ENCODE results near the gene AMT.
A peak's percentile ranks its signal among the peaks of the same experiment; 100 is the strongest.
"Not testable (repeated sequence)": the region's sequence is repeated elsewhere in the genome, so short reads cannot be mapped to it uniquely, and the experiment has no call there.

AMT gene

DNA sequence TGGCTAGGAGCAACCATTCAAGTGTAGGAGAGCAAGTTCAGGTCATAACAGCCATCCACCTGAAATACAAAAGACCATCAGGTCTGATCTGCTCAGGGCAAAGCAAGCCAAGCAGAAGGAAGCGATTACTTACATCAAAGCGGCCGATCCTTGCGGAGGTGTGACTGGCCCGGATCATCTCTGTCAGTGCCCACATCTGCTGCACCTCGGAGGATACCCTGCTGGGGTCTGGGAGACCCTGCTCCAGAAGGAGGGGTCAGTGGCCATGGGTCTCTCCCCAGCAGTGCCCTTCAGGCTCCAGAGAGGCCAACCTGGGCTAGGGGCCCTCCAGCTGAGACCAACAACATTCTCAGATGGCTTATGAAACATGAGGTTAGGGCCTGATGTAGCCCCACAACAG is 2.5 kb upstream of the AMT start:
- DNase-seq (ENCODE audit: low read depth, low spot score), result no peak

DNA sequence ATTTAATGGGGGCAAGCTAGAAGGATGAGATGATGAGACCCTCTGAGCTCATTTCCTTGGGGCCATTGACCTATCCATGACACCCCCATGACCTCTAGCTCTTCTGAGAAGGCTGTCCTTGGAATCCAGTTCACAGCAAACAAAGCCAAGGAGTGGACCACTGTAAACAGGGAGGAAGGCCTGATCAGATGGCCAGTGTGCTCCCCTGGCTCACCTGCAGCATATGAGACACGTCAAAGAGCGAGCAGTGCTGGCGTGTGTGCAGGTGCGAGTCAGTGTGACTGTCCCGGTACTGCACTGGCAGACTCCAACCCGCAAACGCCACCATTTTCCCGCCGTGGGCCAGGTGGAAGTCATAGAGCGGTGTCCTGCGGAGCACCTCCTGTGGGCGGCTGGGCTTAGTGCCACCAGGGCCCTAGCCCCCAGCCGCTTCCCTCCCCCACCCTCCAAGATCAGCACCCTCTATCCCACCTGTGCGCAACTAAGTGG is 339 bp downstream of the AMT start:
- no peak for DNase-seq (ENCODE audit: low read depth, low spot score)

DNA sequence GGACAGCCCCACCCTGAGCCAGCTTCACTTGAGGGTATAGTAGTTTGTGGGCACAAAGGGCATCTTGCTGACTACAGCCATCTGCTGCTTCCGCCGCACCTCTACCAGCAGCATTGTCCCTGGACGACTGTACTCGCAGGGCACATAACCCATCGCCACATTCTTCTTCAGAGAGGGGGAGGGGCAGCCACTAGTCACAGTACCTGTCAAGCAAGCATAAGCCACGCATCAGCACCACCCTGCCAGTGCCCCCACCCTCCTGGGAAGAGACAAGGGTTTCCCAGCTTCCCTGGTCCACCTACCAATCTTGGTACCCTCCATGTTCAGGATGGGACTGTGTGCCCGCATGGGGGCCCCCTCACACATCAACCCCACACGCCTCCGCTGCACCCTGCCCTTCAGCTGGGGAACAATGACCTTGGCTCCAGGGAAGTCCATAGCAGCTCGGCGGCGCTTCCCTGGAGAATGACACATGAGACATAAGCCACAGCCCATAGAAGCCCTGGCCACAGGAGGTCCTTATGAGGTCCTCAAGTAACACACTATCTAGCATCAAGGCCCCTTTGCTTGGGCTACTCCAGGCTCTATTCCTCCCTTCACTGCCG is 4.7 kb downstream of the AMT start:
- DNase-seq (ENCODE audit: low read depth, low spot score), result no peak

DNA sequence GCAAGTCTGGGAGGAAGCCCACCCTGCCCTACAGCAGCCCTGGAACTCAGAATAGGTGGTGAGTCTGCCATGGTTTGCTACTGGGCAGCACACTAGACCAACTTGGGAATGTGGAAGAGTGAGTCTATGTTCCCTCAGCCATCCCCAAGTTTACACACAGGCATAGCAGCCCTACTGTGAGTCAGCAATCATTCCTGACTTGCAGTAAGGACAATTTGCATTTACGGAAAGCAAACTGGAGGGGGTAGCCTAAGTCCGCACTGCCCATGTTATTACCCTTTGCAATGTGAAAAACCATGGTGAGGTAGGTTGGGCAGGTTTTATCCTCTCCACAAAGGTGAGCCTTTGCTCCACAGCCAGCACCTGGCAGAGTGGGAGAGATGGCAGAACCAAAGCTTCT is 5.4 kb downstream of the AMT start:
- no peak for DNase-seq (ENCODE audit: low read depth, low spot score)

DNA sequence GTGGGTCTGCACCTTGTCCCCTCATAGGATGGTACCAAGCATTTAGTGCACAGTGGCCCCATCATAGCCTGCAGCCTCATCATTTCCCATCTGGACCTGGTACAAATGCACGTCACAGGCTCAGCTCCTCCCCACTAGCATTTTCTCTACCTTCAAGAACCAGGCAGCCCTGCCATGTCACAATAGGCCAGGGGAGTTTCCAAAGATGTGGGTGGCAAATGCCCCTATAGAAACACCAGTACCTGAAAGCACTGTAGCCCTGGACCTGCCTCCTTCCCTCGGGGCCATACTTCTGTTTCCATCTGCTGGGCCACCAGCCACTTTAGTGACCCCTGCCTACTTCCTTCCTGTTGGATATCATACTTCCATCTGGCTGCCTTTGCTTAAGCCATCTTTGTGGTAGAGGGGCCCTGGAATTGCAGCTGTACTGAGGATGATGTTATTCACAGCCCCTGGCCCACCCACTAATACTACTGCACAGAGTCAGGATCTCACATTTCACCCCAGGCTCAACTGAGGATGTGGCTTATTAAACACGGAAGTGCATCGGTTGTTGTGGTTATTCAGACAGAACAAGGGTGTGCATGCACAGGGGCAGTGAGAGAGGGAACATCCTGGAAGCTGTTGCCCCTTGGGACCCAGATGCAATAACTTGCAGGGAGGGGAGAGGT is 6.2 kb downstream of the AMT start:
- peak; percentile 21 for DNase-seq (ENCODE audit: low read depth, low spot score)

DNA sequence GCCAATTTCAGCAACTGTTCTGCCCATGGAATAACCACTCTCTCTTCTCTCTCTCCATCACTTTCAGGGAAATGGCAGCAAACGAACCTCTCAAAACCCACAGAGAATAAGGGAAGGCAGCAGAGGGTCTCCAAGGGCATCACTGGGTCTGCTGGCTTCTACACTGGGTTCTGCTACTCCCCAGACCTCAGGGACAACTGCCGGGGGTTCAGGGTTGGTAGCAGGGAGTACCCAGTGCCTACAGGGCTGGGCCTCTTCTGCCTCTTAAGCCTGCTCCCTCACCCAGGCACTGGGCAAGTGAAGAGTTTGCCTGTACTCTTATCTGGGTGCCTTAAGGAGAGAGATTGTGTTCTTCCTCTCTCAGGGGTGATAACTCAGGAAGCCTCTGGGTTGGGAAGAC is 7.5 kb downstream of the AMT start:
- no peak for DNase-seq (ENCODE audit: low read depth, low spot score)

DNA sequence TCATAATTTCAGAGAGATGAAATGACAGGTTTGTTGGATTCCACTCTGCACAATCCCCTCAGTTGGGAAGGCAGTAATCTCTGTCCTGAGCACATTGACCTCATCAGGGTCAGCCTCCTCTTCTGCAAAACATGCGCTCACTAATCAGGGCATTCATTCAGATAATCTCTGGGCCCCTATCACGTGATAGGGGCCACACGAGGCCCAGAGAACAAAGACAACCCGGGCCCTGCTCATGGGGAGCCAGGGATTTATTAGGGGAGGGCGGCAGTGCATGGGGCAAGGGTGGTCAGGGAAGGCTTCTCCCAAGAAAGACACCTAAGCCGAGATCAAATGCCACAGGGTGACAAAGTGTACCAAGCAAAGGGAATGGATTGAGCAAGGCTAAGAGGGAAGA is 8.9 kb downstream of the AMT start:
- no peak for DNase-seq (ENCODE audit: low read depth, low spot score)

DNA sequence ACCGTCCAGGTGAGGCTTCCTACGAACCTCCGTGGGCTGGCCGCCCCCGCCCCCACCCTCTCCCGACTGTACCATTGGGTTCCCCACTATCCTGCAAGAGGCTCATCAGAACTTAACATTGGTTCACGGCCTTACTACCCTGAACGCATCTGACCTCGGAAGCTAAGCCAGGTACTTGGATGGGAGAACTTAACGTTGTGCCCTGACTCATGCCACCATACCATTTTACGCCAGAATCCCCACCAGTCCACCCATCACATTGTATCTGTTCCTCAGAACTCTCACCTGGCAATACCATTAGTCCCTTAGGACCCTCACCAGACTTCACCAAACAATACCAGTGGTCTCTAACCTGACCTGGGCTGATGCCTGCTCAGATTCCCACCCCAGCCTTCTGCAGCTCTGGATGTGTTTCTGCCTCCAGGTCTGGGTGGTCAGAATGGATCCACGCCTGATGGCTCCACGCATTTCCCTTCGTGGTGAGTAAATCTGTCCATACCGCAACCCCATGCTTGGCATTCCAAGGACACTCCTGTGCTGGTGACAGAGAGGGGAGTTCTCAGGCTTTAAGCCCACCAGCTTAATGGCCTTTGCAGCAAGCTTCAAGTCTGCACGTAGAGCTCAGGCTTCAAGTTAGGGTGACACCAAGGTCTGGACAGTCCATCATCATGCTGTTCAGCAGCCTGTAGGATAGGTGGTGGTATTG is 9.5 kb downstream of the AMT start:
- DNase-seq (ENCODE audit: low read depth, low spot score), result no peak

DNA sequence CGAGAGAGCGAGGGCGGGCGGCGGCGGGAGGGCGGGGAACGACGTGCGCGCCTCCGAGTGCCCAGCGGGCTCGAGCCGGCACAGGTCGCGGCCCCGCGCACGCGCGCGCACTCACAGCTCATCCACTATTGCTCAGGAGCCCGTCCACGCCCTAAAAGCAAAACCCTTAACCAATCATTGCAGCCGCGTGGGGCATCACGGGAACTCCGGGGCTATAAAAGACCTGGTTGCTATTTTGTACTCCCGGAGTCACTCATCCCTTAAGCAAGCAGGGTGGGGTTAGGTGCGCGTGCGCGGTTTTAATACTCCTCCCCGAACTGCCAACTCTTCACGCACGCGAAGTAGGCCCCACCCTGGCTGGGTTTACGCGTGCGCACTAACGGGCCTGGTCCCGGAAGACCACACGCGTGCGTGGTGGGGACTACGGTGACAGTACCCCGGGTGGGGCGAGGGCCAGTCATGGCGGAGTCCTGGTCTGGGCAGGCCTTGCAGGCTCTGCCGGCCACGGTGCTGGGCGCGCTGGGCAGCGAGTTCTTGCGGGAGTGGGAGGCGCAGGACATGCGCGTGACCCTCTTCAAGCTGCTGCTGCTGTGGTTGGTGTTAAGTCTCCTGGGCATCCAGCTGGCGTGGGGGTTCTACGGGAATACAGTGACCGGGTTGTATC is 10.2 kb downstream of the AMT start, which contains the start of the genes RHOA and TCTA:
TSS of gene RHOA (minus strand) at position 9 of the 664 bp plus-strand sequence. CDS start 36,387 bp downstream, outside the sequence.
TSS of gene TCTA (plus strand) at position 456 of the 664 bp plus-strand sequence. CDS start at position 460, 4 bp downstream.
- peak; percentile 94 for DNase-seq (ENCODE audit: low read depth, low spot score)

DNA sequence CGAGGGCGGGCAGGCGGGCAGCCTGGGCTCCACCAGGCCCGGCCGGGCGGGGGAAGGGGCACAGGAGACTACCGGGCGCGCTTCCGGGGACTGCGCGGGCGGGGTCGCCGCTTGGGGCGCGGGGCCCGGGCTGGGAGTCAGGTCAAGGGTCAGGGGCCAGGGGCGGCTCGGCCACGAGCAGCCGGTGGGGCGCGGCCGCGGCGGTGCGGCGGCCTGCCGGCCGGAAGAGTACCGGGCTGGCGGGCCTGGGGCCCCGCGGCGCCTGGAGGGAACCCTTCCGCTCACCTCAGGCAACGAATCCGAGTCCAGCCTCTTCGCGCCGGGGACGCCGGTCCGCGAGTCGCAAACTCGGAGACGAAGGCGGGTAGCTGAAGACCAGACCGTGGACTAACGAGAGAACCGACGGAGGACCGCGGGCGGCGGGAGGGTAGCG is 10.7 kb downstream of the AMT start:
- peak; percentile 3 for DNase-seq (ENCODE audit: low read depth, low spot score)

DNA sequence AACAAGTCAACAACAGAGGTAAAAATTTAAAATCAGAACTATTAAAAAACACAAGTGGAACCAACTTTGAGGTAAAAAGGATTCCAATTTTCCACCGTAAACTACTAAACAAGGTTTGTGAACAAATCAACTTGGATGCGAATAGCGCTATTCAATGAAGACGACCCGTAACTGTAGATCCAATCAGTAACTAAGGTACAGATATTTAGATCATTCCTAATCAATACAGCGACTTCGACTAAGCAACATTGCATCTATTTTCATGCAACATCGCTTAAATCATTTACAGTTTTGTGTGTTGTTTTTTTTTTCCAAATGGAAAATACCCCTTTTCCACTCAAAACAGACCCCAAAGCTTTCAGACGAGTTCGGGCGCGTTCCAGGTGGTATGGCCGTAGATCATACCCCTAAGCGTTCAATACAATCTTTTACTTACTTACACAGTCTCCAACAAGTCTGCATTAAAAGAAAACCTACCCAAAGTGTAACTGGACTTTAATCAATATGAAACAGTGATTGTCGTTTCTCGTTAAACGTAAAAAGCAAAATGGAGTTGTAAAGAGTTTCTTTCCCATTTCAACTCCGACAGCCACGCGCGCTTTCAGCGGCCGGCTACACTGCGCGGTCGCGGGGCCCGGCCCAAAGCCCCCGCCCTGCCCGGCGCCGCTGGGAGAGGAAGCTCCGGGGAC is 11.3 kb downstream of the AMT start:
- no peak for DNase-seq (ENCODE audit: low read depth, low spot score)

DNA sequence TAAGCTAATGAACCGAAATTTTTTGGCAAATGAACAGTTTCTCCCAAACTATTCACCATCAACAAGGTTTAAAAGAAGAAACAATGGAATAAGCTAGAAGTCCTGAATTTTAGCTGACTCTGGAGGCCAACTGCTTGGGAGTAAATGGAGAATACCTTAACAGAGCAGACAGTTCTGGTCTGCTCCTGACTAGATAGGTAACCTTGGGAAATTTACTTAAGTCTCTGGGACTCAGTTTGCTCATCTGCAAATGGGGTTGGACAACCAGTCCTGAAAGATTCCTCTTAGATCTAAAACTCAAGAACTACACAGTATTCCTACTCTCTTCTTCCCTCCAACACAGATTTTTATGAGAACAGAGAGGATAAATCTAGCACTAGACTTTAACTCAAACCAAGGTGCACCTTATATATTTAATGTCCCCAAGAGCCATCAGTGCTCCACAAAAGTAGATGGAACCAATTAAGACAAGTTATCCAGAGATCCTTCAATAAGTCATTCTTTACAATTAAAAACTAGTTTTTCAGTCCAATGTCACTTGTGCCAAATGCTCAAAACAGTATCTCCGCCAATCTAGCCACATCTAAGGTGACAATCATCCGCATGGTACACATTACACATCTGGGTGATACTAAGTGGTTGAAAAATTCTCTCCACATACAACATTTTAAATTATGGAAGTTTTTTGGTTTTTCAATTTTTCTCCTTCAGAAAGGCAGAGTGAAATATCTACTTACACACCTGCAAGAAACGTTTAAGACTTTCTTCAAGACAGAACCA is 12.0 kb downstream of the AMT start:
- DNase-seq (ENCODE audit: low read depth, low spot score), result no peak

DNA sequence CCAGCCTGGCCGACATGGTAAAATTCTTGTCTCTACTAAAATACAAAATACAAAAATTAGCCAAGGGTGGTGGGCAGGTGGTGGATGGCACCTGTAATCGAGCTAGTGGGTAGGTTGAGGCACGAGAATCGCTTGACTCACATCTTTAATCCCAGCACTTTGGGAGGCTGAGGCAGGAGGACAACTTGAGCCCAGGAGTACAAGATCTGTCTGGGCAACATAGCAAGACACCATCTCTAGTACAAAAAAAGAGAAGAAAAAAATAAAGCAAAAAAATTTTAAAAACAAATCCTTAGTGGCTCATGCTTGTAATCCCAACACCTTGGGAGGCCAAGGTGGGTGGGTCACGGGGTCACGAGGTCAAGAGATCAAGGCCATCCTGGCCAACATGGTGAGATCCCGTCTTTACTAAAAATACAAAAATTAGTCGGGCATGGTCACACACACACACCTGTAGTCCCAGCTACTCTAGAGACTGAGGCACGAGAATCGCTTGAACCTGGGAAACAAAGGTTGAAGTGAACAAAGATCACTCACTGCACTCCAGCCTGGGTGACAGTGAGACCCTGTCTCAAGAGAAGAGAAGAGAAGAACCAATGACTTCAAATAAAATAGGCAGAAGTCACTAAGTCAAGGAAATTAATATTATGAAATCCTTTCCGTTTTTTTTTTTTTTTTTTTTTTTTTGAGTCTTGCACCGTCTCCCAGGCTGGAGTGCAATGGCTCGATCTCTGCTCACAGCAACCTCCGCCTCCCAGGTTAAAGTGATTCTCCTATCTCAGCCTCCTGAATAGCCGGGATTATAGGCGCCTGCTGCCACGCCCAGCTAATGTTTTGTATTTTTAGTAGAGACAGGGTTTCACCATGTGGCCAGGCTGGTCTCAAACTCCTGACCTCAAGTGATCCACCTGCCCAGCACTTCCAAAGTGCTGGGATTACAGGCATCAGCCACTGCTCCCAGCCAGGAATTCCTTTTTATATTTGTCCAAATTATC is 15.4 kb downstream of the AMT start:
- DNase-seq (ENCODE audit: low read depth, low spot score), result no peak

DNA sequence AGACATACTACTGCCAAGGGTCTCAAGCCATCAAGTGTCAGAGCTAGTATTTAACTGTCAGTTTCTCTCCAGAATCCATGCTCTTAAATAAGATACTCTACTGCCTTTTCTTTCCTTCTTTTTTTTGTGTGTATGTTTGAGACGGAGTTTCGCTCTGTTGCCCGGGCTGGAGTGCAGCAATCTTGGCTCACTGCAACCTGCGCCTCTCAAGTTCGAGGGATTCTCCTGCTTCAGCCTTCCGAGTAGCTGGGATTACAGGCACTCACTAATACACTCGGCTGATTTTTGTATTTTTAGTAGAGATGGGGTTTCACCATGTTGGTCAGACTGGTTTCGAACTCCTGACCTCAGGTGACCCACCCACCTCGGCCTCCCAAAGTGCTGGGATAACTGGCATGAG is 16.7 kb downstream of the AMT start:
- DNase-seq (ENCODE audit: low read depth, low spot score), result not testable (repeated sequence)

DNA sequence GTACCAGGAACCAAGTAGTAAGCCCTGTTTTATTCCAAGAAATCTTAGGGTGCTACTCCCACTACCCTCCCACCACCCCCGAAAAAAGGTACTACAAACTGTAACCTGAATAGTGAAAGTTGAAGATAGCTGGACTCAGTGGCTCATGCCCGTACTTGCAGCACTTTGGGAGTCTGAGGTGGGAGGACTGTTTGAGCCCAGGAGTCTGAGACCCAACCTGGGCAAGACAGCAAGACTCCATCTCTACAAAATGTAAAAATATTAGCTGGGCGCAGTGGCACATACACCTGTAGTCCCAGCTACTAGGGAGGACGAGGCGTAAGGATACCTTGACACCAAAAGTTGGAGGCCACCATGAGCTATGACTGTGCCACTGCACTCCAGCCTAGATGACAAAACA is 18.4 kb downstream of the AMT start:
- DNase-seq (ENCODE audit: low read depth, low spot score), result no peak

DNA sequence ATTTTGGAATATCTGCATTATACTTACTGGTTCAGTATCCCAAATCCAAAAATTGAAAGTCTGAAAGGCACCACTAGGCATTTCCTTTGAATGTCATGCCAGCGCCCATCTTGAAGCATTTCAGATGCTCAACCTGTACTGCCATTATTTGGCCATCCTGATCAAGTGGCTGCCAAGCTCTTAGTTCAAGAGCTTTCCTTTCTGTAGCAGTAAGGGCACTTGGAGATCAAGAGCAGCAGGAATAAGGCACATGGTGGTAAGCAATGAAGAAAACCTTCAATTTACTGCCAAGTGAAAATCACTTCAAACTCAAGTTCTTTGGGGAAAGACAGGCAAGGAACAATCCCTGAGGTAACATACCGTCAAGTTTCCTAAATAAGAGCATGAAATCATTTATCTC is 20.5 kb downstream of the AMT start:
- DNase-seq (ENCODE audit: low read depth, low spot score), result no peak

DNA sequence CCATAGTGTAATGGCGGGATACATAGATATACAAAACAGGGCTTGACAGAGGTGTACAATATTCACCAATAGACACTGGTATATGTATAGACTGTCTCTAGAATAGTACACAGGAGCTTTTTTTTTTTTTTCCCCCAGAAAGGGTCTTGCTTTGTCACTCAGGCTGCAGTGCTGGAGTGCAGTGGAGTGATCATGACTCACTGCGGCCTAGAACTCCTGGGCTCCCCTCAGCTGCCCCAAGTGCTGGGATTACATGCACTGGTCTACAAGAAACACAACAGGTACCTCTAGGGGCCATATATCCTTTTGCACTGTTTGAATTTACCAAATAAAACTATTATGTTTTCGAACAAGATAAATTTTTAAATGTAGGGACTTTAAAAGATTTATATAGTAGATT is 22.8 kb downstream of the AMT start:
- no peak for DNase-seq (ENCODE audit: low read depth, low spot score)

DNA sequence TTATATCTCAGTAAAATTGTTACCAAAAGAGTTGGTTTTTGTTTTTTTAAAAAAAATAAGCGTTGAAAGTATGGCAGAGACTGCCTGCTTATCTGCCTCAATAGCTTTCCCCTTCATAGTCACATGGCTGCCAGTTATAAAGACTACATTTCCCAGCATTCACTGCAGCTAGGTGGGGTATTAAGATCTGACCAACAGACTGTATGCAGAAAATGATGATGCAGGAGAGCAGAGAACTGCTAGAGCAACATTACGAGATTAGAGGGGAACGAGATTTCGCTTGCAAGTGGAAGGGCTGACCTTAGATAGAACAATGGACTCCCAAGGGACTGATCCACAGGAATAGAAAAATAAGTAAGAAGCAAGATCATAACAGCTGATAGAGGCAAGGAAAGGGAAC is 24.8 kb downstream of the AMT start:
- DNase-seq (ENCODE audit: low read depth, low spot score), result no peak

DNA sequence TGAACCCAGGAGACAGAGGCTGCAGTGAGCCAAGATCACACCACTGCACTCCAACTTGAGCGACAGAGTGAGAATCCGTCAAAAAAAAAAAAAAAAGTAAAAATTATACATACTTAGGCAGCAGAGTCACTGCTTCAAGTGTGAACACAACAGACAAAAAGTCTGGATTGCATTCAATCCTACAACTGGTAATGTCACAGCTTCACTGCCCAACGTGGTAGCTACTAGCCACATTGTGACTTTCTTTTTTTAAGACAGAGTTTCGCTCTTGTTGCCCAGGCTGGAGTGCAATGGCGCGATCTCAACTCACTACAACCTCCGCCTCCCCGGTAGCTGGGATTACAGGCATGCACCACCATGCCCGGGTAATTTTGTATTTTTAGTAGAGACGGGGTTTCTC is 31.0 kb downstream of the AMT start:
- DNase-seq (ENCODE audit: low read depth, low spot score), result not testable (repeated sequence)

DNA sequence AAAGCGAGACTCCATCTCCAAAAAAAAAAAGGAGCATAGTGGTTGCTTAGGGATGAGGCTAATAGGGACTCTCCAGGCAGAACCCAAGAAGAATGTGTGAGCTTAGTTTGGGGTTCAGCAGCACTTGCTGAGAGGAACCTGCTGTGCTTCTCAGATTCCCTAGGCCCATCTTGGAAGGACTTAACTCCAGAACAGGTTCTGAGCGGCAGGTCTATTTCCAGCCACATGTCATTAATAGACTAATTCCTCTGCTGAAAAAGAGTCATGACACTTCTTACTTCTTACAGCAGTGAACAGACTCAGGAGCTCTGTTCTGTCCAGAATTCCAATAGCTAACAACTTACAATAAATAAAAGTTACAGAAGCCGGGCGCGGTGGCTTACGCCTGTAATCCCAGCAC is 33.0 kb downstream of the AMT start:
- DNase-seq (ENCODE audit: low read depth, low spot score), result no peak
